ENCODE data around the gene AKNAD1.

The AKNAD1 gene

DNA sequence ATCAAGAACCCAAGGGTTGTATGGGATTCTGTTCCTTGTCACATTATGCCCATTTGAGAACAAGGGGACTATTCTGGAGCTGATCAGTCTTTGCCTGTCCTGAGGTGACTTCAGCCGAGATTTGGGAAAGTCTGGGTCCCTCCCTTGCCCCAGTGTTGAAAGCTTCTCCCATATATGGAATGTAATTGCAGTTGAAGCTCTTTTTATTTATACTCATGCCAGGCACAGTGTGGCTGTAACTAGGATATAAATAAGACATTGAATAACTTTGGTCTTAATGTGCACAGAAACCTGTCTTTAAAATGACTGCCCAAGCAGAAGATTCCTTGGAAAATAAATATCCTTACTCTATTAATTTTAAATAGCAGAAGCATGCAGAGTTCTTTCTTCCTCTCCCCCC, 15.2 kb downstream of the AKNAD1 start:
- no peak for ATAC-seq
- TF ChIP-seq RARB (CRISPR knock-in tag; IDR thresholded peaks at IDR 0.05), result no peak
- TF ChIP-seq ZFP3 (CRISPR knock-in tag; IDR thresholded peaks at IDR 0.05), result no peak
- TF ChIP-seq BACH2 (CRISPR knock-in tag; IDR thresholded peaks at IDR 0.05; ENCODE audit: borderline replicate concordance), result no peak
- TF ChIP-seq, protein P1, sequence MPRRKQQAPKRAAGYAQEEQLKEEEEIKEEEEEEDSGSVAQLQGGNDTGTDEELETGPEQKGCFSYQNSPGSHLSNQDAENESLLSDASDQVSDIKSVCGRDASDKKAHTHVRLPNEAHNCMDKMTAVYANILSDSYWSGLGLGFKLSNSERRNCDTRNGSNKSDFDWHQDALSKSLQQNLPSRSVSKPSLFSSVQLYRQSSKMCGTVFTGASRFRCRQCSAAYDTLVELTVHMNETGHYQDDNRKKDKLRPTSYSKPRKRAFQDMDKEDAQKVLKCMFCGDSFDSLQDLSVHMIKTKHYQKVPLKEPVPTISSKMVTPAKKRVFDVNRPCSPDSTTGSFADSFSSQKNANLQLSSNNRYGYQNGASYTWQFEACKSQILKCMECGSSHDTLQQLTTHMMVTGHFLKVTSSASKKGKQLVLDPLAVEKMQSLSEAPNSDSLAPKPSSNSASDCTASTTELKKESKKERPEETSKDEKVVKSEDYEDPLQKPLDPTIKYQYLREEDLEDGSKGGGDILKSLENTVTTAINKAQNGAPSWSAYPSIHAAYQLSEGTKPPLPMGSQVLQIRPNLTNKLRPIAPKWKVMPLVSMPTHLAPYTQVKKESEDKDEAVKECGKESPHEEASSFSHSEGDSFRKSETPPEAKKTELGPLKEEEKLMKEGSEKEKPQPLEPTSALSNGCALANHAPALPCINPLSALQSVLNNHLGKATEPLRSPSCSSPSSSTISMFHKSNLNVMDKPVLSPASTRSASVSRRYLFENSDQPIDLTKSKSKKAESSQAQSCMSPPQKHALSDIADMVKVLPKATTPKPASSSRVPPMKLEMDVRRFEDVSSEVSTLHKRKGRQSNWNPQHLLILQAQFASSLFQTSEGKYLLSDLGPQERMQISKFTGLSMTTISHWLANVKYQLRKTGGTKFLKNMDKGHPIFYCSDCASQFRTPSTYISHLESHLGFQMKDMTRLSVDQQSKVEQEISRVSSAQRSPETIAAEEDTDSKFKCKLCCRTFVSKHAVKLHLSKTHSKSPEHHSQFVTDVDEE (CRISPR knock-in tag; IDR thresholded peaks at IDR 0.05), result no peak
- no peak for TF ChIP-seq CSDC2 (CRISPR knock-in tag; IDR thresholded peaks at IDR 0.05)
- no peak for TF ChIP-seq ESRRG (CRISPR knock-in tag; IDR thresholded peaks at IDR 0.05)
- TF ChIP-seq, protein P2, sequence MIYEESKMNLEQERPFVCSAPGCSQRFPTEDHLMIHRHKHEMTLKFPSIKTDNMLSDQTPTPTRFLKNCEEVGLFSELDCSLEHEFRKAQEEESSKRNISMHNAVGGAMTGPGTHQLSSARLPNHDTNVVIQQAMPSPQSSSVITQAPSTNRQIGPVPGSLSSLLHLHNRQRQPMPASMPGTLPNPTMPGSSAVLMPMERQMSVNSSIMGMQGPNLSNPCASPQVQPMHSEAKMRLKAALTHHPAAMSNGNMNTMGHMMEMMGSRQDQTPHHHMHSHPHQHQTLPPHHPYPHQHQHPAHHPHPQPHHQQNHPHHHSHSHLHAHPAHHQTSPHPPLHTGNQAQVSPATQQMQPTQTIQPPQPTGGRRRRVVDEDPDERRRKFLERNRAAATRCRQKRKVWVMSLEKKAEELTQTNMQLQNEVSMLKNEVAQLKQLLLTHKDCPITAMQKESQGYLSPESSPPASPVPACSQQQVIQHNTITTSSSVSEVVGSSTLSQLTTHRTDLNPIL (CRISPR knock-in tag; IDR thresholded peaks at IDR 0.05; ENCODE audit: low read depth), result no peak
- TF ChIP-seq ZNF565 (CRISPR knock-in tag; conservative IDR thresholded peaks at IDR 0.05; ENCODE audit: low read depth), result no peak
- no peak for TF ChIP-seq OSR1 (CRISPR knock-in tag; IDR thresholded peaks at IDR 0.05)
- TF ChIP-seq, protein P3, sequence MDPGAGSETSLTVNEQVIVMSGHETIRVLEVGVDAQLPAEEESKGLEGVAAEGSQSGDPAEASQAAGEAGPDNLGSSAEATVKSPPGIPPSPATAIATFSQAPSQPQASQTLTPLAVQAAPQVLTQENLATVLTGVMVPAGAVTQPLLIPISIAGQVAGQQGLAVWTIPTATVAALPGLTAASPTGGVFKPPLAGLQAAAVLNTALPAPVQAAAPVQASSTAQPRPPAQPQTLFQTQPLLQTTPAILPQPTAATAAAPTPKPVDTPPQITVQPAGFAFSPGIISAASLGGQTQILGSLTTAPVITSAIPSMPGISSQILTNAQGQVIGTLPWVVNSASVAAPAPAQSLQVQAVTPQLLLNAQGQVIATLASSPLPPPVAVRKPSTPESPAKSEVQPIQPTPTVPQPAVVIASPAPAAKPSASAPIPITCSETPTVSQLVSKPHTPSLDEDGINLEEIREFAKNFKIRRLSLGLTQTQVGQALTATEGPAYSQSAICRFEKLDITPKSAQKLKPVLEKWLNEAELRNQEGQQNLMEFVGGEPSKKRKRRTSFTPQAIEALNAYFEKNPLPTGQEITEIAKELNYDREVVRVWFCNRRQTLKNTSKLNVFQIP (CRISPR knock-in tag; IDR thresholded peaks at IDR 0.05; ENCODE audit: borderline replicate concordance, low read depth), result no peak
- TF ChIP-seq ZFP30 (CRISPR knock-in tag; IDR thresholded peaks at IDR 0.05), result no peak
- no peak for TF ChIP-seq SNAI2 (CRISPR knock-in tag; IDR thresholded peaks at IDR 0.05)

DNA sequence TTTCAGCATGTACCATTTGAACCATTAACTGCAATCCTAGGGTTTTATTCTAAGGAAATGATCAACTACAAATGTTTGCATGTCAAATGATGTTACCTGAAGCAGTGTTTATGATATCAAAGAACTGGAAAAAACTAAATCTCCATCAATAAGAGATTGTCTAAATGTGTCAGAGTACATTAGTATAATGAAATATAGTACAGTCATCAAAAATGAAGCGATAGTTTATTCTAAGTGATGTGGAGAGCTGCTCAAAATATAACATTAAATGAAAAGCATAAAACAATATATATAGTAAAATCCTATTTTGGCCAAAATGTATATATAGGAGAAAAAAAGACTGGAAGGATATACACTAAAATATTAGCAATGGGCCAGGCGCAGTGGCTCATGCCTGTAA, 24.0 kb downstream of the AKNAD1 start:
- TF ChIP-seq PPARA (CRISPR knock-in tag; IDR thresholded peaks at IDR 0.05; ENCODE audit: borderline replicate concordance), result no peak
- TF ChIP-seq BACH2 (CRISPR knock-in tag; IDR thresholded peaks at IDR 0.05; ENCODE audit: borderline replicate concordance), result no peak
- ATAC-seq, result no peak

DNA sequence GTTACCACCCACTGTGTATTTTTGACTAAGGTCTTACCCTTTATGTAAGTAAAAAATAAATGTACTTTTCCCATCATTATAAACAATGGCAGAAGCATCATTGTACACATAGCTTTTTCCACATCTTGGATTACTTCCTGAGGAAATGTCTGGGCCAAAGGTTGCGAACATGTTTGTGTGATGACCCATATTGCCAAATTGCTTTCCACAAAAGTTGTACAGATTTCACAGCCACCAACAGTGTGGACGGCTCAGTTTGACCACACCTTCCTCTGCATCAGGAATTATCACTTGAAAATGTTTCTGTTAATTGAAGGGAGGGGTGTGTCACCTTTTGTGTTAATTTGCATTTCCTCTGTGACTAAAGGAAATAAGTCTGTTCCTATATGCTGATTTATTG, 25.7 kb downstream of the AKNAD1 start:
- no peak; the same call in 1 of the 3 replicates for ATAC-seq
- TF ChIP-seq, protein P1 (CRISPR knock-in tag; IDR thresholded peaks at IDR 0.05), result no peak
- no peak for TF ChIP-seq CSDC2 (CRISPR knock-in tag; IDR thresholded peaks at IDR 0.05)
- no peak for TF ChIP-seq SNAI2 (CRISPR knock-in tag; IDR thresholded peaks at IDR 0.05)
- TF ChIP-seq ZNF70 (CRISPR knock-in tag; IDR thresholded peaks at IDR 0.05), result no peak
- no peak for TF ChIP-seq ZNF8 (CRISPR knock-in tag; IDR thresholded peaks at IDR 0.05)
- no peak for TF ChIP-seq ARNTL (CRISPR knock-in tag; IDR thresholded peaks at IDR 0.05; ENCODE audit: borderline replicate concordance, low read depth)
- TF ChIP-seq PPARA (CRISPR knock-in tag; IDR thresholded peaks at IDR 0.05; ENCODE audit: borderline replicate concordance), result no peak
- no peak for TF ChIP-seq OSR1 (CRISPR knock-in tag; IDR thresholded peaks at IDR 0.05)
- no peak for TF ChIP-seq ZC3H10 (CRISPR knock-in tag; IDR thresholded peaks at IDR 0.05)
- TF ChIP-seq, protein P2 (CRISPR knock-in tag; IDR thresholded peaks at IDR 0.05; ENCODE audit: low read depth), result no peak
- TF ChIP-seq BACH2 (CRISPR knock-in tag; IDR thresholded peaks at IDR 0.05; ENCODE audit: borderline replicate concordance), result no peak
- TF ChIP-seq TCF4 (CRISPR knock-in tag; IDR thresholded peaks at IDR 0.05; ENCODE audit: borderline replicate concordance), result no peak
- no peak for TF ChIP-seq ZFP3 (CRISPR knock-in tag; IDR thresholded peaks at IDR 0.05)
- TF ChIP-seq, protein P4, sequence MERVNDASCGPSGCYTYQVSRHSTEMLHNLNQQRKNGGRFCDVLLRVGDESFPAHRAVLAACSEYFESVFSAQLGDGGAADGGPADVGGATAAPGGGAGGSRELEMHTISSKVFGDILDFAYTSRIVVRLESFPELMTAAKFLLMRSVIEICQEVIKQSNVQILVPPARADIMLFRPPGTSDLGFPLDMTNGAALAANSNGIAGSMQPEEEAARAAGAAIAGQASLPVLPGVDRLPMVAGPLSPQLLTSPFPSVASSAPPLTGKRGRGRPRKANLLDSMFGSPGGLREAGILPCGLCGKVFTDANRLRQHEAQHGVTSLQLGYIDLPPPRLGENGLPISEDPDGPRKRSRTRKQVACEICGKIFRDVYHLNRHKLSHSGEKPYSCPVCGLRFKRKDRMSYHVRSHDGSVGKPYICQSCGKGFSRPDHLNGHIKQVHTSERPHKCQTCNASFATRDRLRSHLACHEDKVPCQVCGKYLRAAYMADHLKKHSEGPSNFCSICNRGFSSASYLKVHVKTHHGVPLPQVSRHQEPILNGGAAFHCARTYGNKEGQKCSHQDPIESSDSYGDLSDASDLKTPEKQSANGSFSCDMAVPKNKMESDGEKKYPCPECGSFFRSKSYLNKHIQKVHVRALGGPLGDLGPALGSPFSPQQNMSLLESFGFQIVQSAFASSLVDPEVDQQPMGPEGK (CRISPR knock-in tag; IDR thresholded peaks at IDR 0.05; ENCODE audit: borderline replicate concordance), result no peak
